SK-N-MC (cell line): Measurements from ENCODE around the gene SRRM2.

Experiments
- DNase-seq: peaks from one replicate; pipeline ENCODE4 v3.0.0-alpha.2; 2011; ENCODE audit warnings: low read depth, low spot score
- H3K27ac ChIP-seq: fragments of 200-600 bp; sonication (generic); 2 replicates; pipeline ENCODE4 v1.5.1; 2016; ENCODE audit warnings: mixed run types
- H3K36me3 ChIP-seq: fragments of 200-600 bp; sonication (generic); 2 replicates; pipeline ENCODE4 v1.6.1; 2017; ENCODE audit warnings: antibody characterized with exemption, low read length, mixed read lengths; ENCODE audit not compliant: insufficient read depth
- H3K4me3 ChIP-seq: fragments of 200-600 bp; sonication (generic); 2 replicates; pipeline ENCODE4 v1.5.1; 2016
- H3K9ac ChIP-seq: fragments of 200-600 bp; sonication (generic); 2 replicates; pipeline ENCODE4 v1.8.0; 2017; ENCODE audit warnings: mixed run types, mixed read lengths; ENCODE audit not compliant: insufficient read length
- H3K9me3 ChIP-seq: fragments of 200-600 bp; sonication (generic); 2 replicates; pipeline ENCODE4 v1.6.1; 2017; ENCODE audit warnings: low read depth, mild to moderate bottlenecking, antibody characterized with exemption, low read length, moderate library complexity, mixed read lengths
- EZH2 ChIP-seq: fragments of 200-600 bp; sonication (generic); IDR thresholded peaks from one replicate; pipeline ENCODE4 v1.6.1; 2017; ENCODE audit warnings: antibody characterized with exemption
- FOXP2 ChIP-seq: optimal IDR thresholded peaks from 2 replicates; pipeline ENCODE3; 2011; ENCODE audit warnings: mild to moderate bottlenecking, moderate library complexity; ENCODE audit not compliant: insufficient read depth; ENCODE audit errors: extremely low read length, control extremely low read depth
- POLR2AphosphoS5 ChIP-seq: IDR thresholded peaks from 2 replicates; pipeline ENCODE4 v1.6.1; 2012; ENCODE audit warnings: mild to moderate bottlenecking, low read depth, low read length, borderline replicate concordance

The SRRM2 gene

DNA sequence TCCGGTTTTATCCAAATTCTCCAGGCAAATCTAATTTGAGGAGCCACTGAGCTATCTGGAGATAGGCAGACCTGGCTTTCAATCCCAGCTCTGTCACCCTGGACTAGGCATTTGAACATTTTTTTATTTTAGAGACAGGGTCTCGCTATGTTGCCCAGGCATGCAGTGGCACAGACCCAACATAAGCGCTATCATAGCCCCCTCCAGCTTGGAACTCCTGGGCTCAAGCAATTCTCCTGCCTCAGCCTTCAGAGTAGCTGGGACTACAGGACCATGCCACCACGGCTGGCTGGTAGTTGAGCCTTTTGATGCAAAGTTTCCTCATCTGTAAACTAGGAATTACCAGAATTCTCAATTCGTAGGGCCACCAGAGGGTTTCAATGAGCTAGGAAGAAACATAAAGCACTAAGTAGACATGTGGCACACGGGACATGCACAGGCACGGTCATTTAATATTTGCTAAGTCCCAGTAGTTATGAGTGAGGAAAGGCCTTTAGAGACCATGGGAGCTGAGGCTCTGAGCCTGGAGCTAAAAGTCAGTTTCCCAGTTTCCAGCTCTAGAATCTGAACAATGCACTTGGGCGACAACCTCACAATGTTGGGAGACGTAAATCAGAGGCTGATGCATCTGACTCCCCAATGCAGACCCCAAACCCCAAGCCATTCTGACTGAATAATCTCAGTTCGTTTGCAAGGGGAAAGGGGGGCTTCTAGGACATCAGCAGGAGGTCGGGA lies 23.5 kb downstream of the SRRM2 start:
- Histone ChIP-seq H3K4me3 (peak overlapping the region; percentile 89), H3K9me3 (no peaks in the 10 kb centered on the region), H3K36me3 (peaks cover 25% of the 10 kb centered on the region), H3K9ac (peak overlapping the region; percentile 79), H3K27ac (no peak overlapping the region)
- DNase-seq: no peak
- TF ChIP-seq EZH2 (no peak), FOXP2 (no peak), POLR2AphosphoS5 (no peak)

DNA sequence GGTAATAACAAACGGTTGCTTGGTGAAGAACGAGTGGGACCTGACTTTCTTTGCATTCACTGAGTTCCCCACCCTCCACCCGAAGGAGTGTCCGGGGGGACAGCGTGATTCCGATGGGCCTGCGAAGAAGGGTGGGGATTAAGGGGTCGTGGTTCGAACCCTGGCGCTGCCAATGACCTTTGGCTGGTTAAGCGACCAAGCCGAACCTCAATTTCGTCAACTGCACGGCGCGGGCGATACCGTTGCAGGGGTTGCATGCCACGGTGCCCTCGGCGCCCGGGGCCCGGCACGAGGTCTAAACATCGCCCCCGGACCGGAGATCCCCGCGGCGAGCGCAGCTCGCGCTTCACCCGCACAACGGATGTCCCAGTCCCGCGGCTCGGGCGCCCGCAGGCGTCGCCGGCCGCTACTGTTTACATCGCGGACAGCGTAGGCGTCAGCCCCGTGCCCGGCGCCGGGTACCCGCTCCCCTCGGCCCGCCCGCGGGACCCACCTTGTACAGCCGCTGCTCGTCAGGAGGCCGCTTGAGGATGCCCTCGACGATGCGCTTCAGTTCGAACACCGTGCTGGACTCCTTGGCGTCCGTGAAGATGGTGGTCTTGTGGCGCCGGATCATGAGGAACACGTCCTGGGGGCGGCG lies 24.2 kb downstream of the SRRM2 start:
- H3K36me3 ChIP-seq: peaks cover 18% of the 10 kb centered on the region
- no peak for DNase-seq
- no peaks in the 10 kb centered on the region for H3K9me3 ChIP-seq
- no peak overlapping the region for H3K27ac ChIP-seq
- peak overlapping the region; percentile 89 for H3K4me3 ChIP-seq
- TF ChIP-seq EZH2: no peak
- TF ChIP-seq POLR2AphosphoS5: no peak
- TF ChIP-seq FOXP2: no peak
- H3K9ac ChIP-seq: peak overlapping the region; percentile 79

DNA sequence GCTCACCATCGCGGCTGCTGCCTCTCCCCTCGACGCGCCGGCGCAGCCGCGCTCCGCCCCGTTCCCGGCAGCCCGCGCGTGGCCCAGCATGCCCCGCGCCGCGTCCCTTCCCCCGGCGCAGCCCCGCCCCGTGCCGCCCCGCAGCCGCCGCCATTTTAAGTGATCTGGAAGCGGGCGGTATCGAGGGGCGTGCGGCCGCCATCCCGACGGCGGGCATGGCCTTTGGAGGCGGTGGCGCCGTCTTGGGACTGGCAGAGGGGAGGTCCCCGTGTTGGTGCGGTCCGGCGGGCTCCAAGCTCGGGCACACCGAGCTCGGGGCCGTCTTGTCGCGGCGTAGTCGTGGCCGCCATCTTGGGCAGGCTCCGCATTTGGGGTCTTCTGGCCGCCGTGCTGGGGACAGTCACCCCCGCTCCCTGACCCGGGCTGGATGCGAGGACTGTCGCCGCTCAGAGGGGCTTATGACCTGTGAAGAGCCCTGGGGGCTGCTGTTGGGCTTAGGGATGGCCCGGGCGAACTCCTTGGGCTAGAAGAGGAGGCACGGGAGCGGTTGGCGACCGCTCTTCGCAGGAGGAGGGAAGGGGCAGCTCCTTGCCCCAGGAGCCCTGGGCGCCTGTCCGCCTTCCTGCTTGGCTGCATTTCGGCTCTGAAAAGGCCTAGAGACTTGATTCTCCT lies 24.9 kb downstream of the SRRM2 start, which contains the start of gene ELOB:
Gene ELOB (minus strand): TSS at position 50 of the 672 bp plus-strand sequence. CDS start 41 bp downstream, at position 9.
- DNase-seq: no peak
- Histone ChIP-seq H3K9ac (peak within 1 kb of the TSS; percentile 100), H3K4me3 (peak within 1 kb of the TSS; percentile 97), H3K36me3 (peaks cover 12% of the 10 kb centered on the region; the same call in 1 of the 2 replicates), H3K9me3 (no peaks in the 10 kb centered on the region), H3K27ac (peak within 1 kb of the TSS; percentile 96)
- TF ChIP-seq POLR2AphosphoS5 (peak; percentile 90), EZH2 (no peak), FOXP2 (no peak)

DNA sequence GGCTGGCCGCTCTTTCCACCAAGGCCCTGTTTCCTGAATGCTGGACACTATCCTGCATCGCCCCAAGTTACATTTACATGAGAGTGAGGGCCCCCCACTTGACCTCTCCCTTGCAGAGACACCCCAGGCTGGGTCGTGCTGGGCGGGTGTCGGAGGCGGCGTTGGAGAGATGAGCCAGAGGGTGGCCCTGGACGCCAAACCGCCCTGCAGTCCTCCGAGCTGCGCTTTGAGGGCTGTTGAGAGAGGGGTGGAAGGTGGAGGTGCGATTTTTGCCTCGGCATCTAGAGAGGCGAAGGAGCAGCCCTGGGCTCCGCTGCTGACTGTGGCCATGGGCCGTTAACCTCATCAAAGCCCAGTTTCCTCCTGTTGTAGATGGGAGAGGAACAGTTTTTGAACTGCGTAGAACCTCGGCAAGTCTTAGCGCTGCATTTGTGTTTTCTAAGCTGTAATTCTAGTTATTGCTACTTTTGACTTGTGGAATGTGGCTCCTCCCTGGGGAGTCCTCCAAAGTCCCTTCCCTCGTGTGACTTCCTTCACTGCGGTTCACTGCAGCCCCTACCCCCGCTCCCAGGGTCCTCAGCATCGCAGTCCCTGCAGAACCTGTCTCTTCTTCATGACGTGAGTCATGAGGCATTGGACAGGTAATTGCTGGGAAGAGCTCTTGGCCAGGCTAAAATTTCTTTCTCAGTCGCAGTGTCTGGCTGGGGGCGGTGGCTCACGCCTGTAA lies 25.6 kb downstream of the SRRM2 start:
- H3K9me3 ChIP-seq: no peaks in the 10 kb centered on the region
- H3K9ac ChIP-seq: peak overlapping the region; percentile 100
- H3K4me3 ChIP-seq: peak overlapping the region; percentile 97
- no peak for DNase-seq
- no peak for TF ChIP-seq EZH2
- TF ChIP-seq POLR2AphosphoS5: no peak; the same call in 1 of the 2 replicates
- no peak for TF ChIP-seq FOXP2
- peaks cover 7% of the 10 kb centered on the region; the same call in 1 of the 2 replicates for H3K36me3 ChIP-seq
- peak overlapping the region; percentile 96 for H3K27ac ChIP-seq

DNA sequence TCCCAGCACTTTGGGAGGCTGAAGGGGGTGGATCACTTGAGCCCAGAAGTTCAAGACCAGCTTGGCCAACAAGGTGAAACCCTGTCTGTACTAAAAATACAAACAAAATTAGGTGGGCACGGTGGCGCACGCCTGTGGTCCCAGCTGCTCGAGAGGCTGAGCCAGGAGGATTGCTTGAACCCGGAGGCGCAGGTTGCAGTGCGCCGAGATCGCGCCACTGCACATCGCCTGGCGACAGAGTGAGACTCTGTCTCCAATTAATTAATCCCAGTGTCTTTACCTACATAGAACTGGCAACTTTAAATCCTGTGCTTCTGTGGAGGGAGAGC lies 26.2 kb downstream of the SRRM2 start:
- no peak for DNase-seq
- no peak overlapping the region for H3K9ac ChIP-seq
- TF ChIP-seq POLR2AphosphoS5 (no peak), FOXP2 (no peak), EZH2 (no peak)
- peaks cover 2% of the 10 kb centered on the region; the same call in 1 of the 2 replicates for H3K36me3 ChIP-seq
- H3K9me3 ChIP-seq: no peaks in the 10 kb centered on the region
- H3K4me3 ChIP-seq: peak overlapping the region; percentile 97
- H3K27ac ChIP-seq: no peak overlapping the region

DNA sequence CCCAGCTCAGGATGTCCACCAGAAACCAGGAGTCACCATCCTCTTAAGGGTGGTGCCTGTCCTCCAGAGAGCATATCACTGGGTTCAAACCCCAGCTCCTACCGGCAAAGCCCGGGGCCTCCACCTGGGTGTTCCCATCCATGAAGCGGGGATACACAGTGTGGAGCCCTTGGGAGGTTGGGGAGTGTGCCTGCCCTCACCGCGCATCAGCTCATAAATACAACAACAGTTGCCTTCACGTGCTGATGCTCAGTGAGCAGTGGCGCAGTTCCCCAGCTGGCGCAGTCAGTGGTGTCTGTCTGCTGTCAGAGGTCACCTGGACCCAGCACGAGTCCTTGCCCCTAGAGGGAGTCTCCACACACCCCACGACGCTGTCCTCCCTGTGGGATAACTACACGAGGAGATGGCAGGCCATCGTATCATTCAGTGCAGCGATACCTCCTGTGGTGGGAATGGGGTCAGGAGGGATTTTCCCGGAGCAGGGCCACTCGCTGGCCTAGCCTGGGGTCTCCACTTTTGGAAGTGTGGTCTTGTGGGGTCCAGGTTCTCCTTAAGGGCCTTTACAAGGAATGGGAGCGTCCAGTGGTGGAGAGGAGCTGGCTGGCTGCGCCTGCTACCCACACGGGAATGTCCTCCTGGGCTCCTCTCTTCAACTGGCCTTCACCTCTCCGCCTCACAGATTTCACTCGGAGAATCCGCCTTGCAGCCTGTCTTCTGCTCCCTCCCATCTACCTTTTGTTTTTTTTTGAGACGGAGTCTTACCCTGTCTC lies 26.9 kb downstream of the SRRM2 start:
- Histone ChIP-seq H3K9me3 (no peaks in the 10 kb centered on the region), H3K27ac (no peak overlapping the region), H3K9ac (no peak overlapping the region), H3K4me3 (no peak overlapping the region), H3K36me3 (no peaks in the 10 kb centered on the region; the same call in 1 of the 2 replicates)
- TF ChIP-seq EZH2 (no peak), FOXP2 (no peak), POLR2AphosphoS5 (no peak; the same call in 1 of the 2 replicates)
- no peak for DNase-seq
